ENCODE results near the gene SKI.

SKI gene

DNA sequence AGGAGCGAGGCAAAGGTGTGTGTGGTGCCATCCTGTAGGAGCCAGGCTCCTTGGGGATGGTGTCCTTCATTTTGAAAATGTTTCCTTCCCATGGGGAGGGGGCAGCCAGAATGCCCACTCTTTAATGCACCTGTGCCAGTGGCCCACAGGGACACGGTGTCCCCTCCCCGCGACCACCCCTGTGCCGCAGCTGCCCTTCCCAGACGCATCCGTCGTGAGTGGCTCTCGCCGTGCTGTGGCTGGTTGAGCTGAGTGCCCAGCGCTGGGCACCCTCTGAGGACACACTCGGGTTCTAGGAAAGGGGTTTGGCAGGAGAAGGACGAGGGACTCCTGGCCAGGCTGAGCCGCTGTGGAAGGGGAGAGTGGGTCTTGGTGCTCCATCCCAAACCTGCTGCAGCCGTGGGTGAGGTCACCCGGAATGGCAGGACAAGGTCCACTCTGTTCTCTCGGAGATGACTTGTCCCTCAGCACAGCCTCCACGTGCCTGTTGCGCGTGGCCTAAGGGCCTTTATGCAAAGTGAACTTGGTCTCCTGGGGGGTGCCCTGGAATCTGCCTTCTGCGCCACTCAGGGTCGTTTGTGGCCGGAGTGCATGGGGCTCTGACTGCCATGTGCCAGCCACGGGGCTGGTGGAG lies 74.3 kb downstream of the SKI start:
- H3K27ac Mint-ChIP-seq = peak overlapping the region; percentile 98

DNA sequence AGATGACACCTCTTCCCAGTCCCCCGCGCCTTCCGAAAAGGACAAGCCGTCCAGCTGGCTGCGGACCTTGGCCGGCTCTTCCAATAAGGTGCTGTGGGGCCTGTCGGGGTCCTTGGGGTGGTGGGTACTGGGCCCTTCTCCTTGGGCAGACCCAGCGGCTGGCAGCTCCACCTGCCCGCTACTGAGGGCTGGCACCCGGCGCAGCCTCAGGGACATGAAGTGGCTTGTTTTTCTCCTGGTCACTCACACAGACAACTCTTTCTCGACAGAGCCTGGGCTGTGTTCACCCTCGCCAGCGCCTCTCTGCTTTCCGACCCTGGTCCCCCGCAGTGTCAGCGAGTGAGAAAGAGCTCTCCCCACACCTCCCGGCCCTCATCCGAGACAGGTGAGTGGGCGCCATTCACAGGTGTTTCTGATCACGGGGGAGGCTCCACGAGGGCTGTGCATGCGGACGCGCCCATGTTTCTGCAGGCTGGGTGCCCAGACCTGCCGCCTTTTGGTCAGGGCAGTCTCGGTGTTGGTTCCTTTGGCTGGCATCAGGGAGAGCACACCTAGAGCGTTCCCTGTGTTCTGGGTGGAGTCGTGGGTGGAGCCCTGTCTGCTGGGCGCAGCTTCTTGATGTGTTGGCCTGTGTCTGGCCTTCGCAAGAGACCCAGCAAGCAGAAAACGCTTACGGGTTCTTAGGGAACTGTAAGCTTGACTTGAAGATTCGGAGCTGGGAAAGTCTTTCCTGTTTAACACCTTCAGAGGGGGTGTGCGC lies 75.1 kb downstream of the SKI start:
- peaks cover 26 to 71% of the 10 kb centered on the region in 2 donors for H3K4me1 Mint-ChIP-seq
- peaks cover 33 to 43% of the 10 kb centered on the region in 2 donors for H3K36me3 Mint-ChIP-seq
- H3K9me3 Mint-ChIP-seq = no peaks in the 10 kb centered on the region
- ATAC-seq (replicated peaks) (no peak), DNase-seq (no peak)
- no peak overlapping the region for H3K27ac Mint-ChIP-seq
- H3K4me3 Mint-ChIP-seq = no peak overlapping the region
- H3K27me3 Mint-ChIP-seq = no peaks in the 10 kb centered on the region

More for the DNA sequence above, 74.3 kb downstream of the SKI start:
- H3K4me1 Mint-ChIP-seq = peaks cover 26 to 67% of the 10 kb centered on the region in 2 donors
- peaks cover 25 to 36% of the 10 kb centered on the region in 2 donors for H3K36me3 Mint-ChIP-seq
- no peaks in the 10 kb centered on the region for H3K9me3 Mint-ChIP-seq
- no peak for DNase-seq
- no peak overlapping the region for H3K4me3 Mint-ChIP-seq
- no peak for ATAC-seq (replicated peaks)
- no peaks in the 10 kb centered on the region for H3K27me3 Mint-ChIP-seq

GRCh38 chr1:2303781-2304180 lies 75.7 kb downstream of the SKI start:
- H3K9me3 Mint-ChIP-seq = no peaks in the 10 kb centered on the region
- no peak overlapping the region for H3K4me3 Mint-ChIP-seq
- ATAC-seq (replicated peaks) = no peak
- no peak for DNase-seq
- H3K27ac Mint-ChIP-seq = no peak overlapping the region
- H3K36me3 Mint-ChIP-seq = peaks cover 37 to 47% of the 10 kb centered on the region in 2 donors
- peaks cover 22 to 65% of the 10 kb centered on the region in 2 donors for H3K4me1 Mint-ChIP-seq
- H3K27me3 Mint-ChIP-seq = no peaks in the 10 kb centered on the region

DNA sequence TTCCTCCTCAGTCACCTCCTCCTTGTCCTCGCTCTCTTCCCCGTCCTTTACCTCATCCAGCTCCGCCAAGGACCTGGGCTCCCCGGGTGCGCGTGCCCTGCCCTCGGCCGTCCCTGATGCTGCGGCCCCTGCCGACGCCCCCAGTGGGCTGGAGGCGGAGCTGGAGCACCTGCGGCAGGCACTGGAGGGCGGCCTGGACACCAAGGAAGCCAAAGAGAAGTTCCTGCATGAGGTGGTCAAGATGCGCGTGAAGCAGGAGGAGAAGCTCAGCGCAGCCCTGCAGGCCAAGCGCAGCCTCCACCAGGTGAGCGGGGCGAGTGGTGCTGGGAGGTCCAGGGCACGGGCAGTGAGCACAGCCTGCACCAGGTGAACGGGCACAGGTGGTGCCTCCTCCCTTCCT lies 76.2 kb downstream of the SKI start:
- H3K27me3 Mint-ChIP-seq = no peaks in the 10 kb centered on the region
- no peak for ATAC-seq (replicated peaks)
- H3K4me3 Mint-ChIP-seq = peak overlapping the region in 1 of 2 donors; percentile 14
- H3K36me3 Mint-ChIP-seq = peaks cover 38 to 47% of the 10 kb centered on the region in 2 donors
- no peak overlapping the region for H3K27ac Mint-ChIP-seq
- DNase-seq = no peak
- no peaks in the 10 kb centered on the region for H3K9me3 Mint-ChIP-seq
- peaks cover 19 to 60% of the 10 kb centered on the region in 2 donors for H3K4me1 Mint-ChIP-seq

GRCh38 chr1:2304921-2305681 lies 77.0 kb downstream of the SKI start:
- Mint-ChIP-seq H3K27ac (peak overlapping the region; percentile 6), H3K9me3 (no peaks in the 10 kb centered on the region), H3K27me3 (no peaks in the 10 kb centered on the region), H3K36me3 (peaks cover 40 to 47% of the 10 kb centered on the region in 2 donors), H3K4me3 (no peak overlapping the region), H3K4me1 (peaks cover 12 to 51% of the 10 kb centered on the region in 2 donors)
- ATAC-seq (replicated peaks) (no peak), DNase-seq (no peak)

DNA sequence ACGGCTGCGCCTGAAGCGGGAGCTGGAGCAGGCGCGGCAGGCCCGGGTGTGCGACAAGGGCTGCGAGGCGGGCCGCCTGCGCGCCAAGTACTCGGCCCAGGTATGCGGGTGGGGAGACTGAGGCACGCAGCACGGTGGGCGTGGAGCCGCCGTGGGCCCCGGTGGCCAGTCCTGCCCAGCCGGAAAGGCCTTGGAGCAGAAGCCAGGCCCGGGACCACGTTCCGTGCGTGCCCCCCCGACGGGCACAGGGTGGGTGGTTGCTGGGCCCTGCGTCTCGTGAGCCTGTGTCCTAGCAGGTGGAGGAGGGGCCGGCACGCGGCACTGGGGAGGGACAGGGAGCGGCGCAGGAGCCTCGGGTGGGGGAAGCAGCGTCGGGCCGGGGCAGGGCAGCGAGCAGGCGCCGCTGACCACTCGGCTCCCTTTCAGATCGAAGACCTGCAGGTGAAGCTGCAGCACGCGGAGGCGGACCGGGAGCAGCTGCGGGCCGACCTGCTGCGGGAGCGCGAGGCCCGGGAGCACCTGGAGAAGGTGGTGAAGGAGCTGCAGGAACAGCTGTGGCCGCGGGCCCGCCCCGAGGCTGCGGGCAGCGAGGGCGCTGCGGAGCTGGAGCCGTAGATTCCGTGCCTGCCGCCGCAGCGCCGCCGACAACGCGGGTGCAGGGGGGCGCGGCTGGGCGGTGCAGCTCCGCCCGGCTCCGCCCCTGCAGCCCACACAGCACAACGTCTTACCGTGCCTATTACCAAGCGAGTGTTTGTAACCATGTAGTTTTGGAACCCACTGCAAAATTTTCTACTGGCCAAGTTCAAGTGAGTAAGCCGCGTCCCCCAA lies 78.2 kb downstream of the SKI start:
- peaks cover 10 to 39% of the 10 kb centered on the region in 2 donors for H3K4me1 Mint-ChIP-seq
- H3K4me3 Mint-ChIP-seq = no peak overlapping the region

DNA sequence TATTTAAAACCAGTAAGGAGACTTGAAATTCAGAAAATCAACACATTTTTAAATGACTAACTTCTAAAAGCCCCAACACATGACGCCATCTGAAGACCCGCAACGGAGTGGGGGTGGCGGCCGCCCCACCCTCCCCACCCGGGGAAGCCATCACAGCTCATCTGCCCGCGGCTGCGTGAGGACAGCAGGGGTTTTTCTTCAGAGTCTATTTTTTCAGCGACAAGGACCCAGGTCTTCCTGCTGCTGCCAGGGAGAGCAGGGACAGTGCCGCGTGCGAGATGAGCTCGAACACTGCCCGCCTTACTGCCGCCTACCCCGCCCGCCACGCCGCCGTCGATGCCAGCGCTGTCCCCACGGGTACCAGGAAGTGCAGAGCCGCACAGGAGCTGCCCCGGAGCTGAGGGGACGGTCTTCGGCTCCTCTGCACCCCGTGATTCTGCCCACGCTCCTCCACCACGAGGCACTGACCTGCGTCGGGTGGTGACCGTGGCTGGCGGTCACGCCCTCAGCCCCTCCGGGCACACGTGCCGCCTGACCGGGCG lies 79.0 kb downstream of the SKI start:
- H3K36me3 Mint-ChIP-seq = peaks cover 46 to 47% of the 10 kb centered on the region in 2 donors
- H3K27ac Mint-ChIP-seq = peak overlapping the region; percentile 51
- ATAC-seq (replicated peaks) (no peak), DNase-seq (no peak)
- no peaks in the 10 kb centered on the region for H3K27me3 Mint-ChIP-seq
- H3K9me3 Mint-ChIP-seq = no peaks in the 10 kb centered on the region
- H3K4me3 Mint-ChIP-seq = no peak overlapping the region
- peaks cover 6 to 39% of the 10 kb centered on the region in 2 donors for H3K4me1 Mint-ChIP-seq

More for the DNA sequence above, 78.2 kb downstream of the SKI start:
- Mint-ChIP-seq H3K27ac (no peak overlapping the region), H3K9me3 (no peaks in the 10 kb centered on the region), H3K27me3 (no peaks in the 10 kb centered on the region), H3K36me3 (peaks cover 46 to 47% of the 10 kb centered on the region in 2 donors)
- DNase-seq (no peak), ATAC-seq (replicated peaks) (no peak)

GRCh38 chr1:2307972-2308371 lies 79.9 kb downstream of the SKI start:
- Mint-ChIP-seq H3K27me3 (no peaks in the 10 kb centered on the region), H3K36me3 (peaks cover 46 to 47% of the 10 kb centered on the region in 2 donors), H3K4me1 (peaks cover 9 to 40% of the 10 kb centered on the region in 2 donors), H3K9me3 (no peaks in the 10 kb centered on the region), H3K4me3 (no peak overlapping the region), H3K27ac (no peak overlapping the region)
- DNase-seq (no peak), ATAC-seq (replicated peaks) (no peak)

DNA sequence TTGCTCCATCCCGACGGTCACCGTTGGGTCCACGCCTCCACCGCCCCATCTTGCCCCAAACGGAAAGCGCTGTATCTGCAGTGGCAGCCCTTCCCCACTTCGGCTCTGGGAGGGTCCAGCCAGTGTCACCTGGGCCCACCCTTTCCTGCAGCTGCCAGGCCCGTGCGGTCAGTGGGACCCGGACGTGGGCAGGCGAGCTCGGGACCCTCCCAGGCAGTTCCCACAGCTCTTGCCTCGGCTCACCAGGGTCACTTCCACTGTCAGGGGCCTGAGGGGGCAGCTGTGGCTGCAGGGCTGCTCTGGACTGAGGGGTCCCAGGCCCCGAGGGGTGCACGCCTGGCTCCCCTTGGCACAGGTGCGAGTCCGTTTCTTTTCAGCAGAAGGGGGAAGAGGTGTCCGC lies 80.7 kb downstream of the SKI start:
- no peak for ATAC-seq (replicated peaks)
- H3K4me3 Mint-ChIP-seq = no peak overlapping the region
- no peaks in the 10 kb centered on the region for H3K27me3 Mint-ChIP-seq
- H3K4me1 Mint-ChIP-seq = peaks cover 14 to 40% of the 10 kb centered on the region in 2 donors
- no peak for DNase-seq
- H3K9me3 Mint-ChIP-seq = no peaks in the 10 kb centered on the region
- H3K36me3 Mint-ChIP-seq = peaks cover 39 to 42% of the 10 kb centered on the region in 2 donors
- H3K27ac Mint-ChIP-seq = no peak overlapping the region

GRCh38 chr1:2310332-2311183 lies 82.4 kb downstream of the SKI start:
- Mint-ChIP-seq H3K36me3 (peaks cover 25 to 33% of the 10 kb centered on the region in 2 donors), H3K27ac (no peak overlapping the region), H3K4me1 (peaks cover 14 to 40% of the 10 kb centered on the region in 2 donors), H3K27me3 (no peaks in the 10 kb centered on the region), H3K4me3 (no peak overlapping the region), H3K9me3 (no peaks in the 10 kb centered on the region)
- ATAC-seq (replicated peaks) (no peak), DNase-seq (no peak)

DNA sequence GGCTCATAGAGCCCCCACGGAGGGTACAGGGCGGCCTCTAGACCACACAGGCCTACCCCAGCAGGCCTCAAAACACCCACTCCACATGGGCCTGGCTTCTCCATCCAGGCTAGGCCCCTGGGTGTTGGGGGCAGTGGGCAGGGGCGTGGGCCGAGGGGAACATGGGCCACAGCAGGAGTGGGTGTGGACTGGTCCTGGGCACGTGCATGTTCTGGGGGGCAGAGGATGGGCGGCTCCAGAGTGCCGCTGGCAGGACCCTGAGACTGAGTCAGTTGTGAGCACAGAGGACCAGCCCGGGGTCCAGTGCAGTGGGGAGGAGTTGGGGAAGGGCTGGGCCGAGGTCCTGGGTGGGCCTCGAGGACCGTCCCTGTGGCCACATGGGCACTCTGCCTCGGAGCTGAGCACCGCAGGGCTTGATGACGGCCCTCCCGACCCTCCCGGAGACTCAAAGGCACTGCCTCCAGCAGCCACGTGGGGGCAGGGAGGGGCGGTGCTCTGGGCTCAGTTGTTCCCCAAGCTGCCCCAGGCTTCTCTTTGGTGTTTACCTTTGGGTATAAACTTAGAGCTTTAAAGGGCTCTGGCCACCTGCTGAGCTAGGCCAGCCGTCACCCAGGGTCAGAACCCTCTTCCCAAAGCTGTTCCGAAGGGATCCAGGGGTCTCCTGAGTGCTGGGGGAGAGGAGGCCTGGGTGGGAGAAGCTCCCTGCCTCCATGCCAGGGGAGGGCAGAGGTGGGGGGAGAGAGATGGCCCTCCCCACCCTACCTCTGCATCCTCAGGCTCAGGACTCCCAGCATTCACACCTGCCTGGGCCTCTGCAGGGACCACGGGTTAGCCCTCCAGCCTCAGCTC lies 83.3 kb downstream of the SKI start:
- no peak overlapping the region for H3K4me3 Mint-ChIP-seq
- DNase-seq = peak; percentile 41
- H3K4me1 Mint-ChIP-seq = peaks cover 14 to 41% of the 10 kb centered on the region in 2 donors
- H3K27me3 Mint-ChIP-seq = no peaks in the 10 kb centered on the region
- H3K9me3 Mint-ChIP-seq = no peaks in the 10 kb centered on the region
- peaks cover 21 to 28% of the 10 kb centered on the region in 2 donors for H3K36me3 Mint-ChIP-seq
- ATAC-seq (replicated peaks) = peak; percentile 73 to 77
- H3K27ac Mint-ChIP-seq = no peak overlapping the region

GRCh38 chr1:2312160-2312514 lies 84.0 kb downstream of the SKI start:
- DNase-seq (no peak), ATAC-seq (replicated peaks) (peak; percentile 1 to 9)
- peak overlapping the region; percentile 79 for H3K27ac Mint-ChIP-seq
- H3K9me3 Mint-ChIP-seq = no peaks in the 10 kb centered on the region
- H3K36me3 Mint-ChIP-seq = peaks cover 18 to 28% of the 10 kb centered on the region in 2 donors
- H3K27me3 Mint-ChIP-seq = no peaks in the 10 kb centered on the region
- peaks cover 14 to 41% of the 10 kb centered on the region in 2 donors for H3K4me1 Mint-ChIP-seq
- H3K4me3 Mint-ChIP-seq = no peak overlapping the region
